ENCODE data around the gene ATXN2. TPM values are rescaled to one million over a fixed set of nuclear protein-coding genes. Genes with fewer than 3 reads are reported as not detected.

ATXN2 gene
- 15.1 and 28.5 TPM in 2 replicates for total RNA-seq

GRCh38 chr12:111598637-111599452 is at the start of gene ATXN2:
TSS of gene ATXN2 (minus strand) at chr12:111599315. CDS start at chr12:111599034, 281 bp downstream.

GRCh38 chr12:111405859-111406473 is 193.1 kb downstream of the ATXN2 start, which contains the start of gene SH2B3:
TSS of gene SH2B3 (plus strand) at chr12:111405923. CDS start at chr12:111418146, 12,223 bp downstream.

Other genes starting within 250 kb of the ATXN2 start
- gene PHETA1, start 230.2 kb downstream of the ATXN2 start, total RNA-seq, result 7.5 and 7.9 TPM in 2 replicates
- 55.9 and 56.7 TPM in 2 replicates for gene SH2B3, start 193.4 kb downstream of the ATXN2 start, total RNA-seq
- gene BRAP, start 86.6 kb upstream of the ATXN2 start, total RNA-seq, result 16.3 and 18.4 TPM in 2 replicates
- gene ACAD10, start 86.7 kb upstream of the ATXN2 start, total RNA-seq, result 7.1 and 12.1 TPM in 2 replicates
- gene ALDH2, start 167.6 kb upstream of the ATXN2 start, total RNA-seq, result 62.4 and 63.2 TPM in 2 replicates
- 26.6 and 29.3 TPM in 2 replicates for gene MAPKAPK5, start 242.9 kb upstream of the ATXN2 start, total RNA-seq

Measured in endothelial cell of coronary artery (primary cell).